Embryonic facial prominence (tissue), 1 donor: ENCODE results near the gene IL17C.
"Not testable (repeated sequence)": the region's sequence is repeated elsewhere in the genome, so short reads cannot be mapped to it uniquely, and the experiment has no call there.

ENCODE experiments used
- DNase-seq: peaks from one replicate; pipeline ENCODE4 v3.0.0-alpha.2; 2016; ENCODE audit errors: extremely low spot score

Gene IL17C

GRCh38 chr16:88638323-88639230 lies at the start of gene IL17C:
Gene IL17C, plus strand, starts transcription at chr16:88638572. Its CDS starts 70 bp downstream, at chr16:88638642.
- no peak for DNase-seq

GRCh38 chr16:88588754-88589153 lies 49.6 kb upstream of the IL17C start:
- DNase-seq, result no peak

GRCh38 chr16:88589441-88589840 lies 48.9 kb upstream of the IL17C start:
- no peak for DNase-seq

- DNase-seq, result no peak
These were observed 46.8 kb upstream of the IL17C start for GRCh38 chr16:88591577-88592021.

GRCh38 chr16:88593061-88593460 lies 45.3 kb upstream of the IL17C start:
- no peak for DNase-seq

- no peak for DNase-seq
These were observed 44.9 kb upstream of the IL17C start for GRCh38 chr16:88593489-88593888.

- DNase-seq, result no peak
These were observed 44.5 kb upstream of the IL17C start for GRCh38 chr16:88593910-88594309.

- no peak for DNase-seq
These were observed 43.3 kb upstream of the IL17C start for GRCh38 chr16:88595101-88595500.

GRCh38 chr16:88595921-88596320 lies 42.5 kb upstream of the IL17C start:
- no peak for DNase-seq

GRCh38 chr16:88596483-88596882 lies 41.9 kb upstream of the IL17C start:
- DNase-seq, result no peak

GRCh38 chr16:88597856-88598491 lies 40.4 kb upstream of the IL17C start:
- no peak for DNase-seq

- DNase-seq, result no peak
These were observed 39.2 kb upstream of the IL17C start for GRCh38 chr16:88599092-88599733.

GRCh38 chr16:88599825-88600538 lies 38.4 kb upstream of the IL17C start:
- DNase-seq, result no peak

GRCh38 chr16:88600539-88600896 lies 37.9 kb upstream of the IL17C start:
- no peak for DNase-seq

GRCh38 chr16:88601313-88602036 lies 36.9 kb upstream of the IL17C start:
- DNase-seq, result no peak

GRCh38 chr16:88602091-88602490 lies 36.3 kb upstream of the IL17C start:
- no peak for DNase-seq

- no peak for DNase-seq
These were observed 32.9 kb upstream of the IL17C start for GRCh38 chr16:88605186-88606147.

- no peak for DNase-seq
These were observed 32.1 kb upstream of the IL17C start for GRCh38 chr16:88606148-88606757.

GRCh38 chr16:88608076-88608475 lies 30.3 kb upstream of the IL17C start:
- DNase-seq, result no peak

GRCh38 chr16:88609426-88609825 lies 28.9 kb upstream of the IL17C start:
- DNase-seq, result not testable (repeated sequence)
